GM21825 (cell line): ENCODE data around the gene CDC42BPG.
A peak's percentile ranks its signal among the peaks of the same experiment; 100 is the strongest.

ENCODE experiments used
- ATAC-seq: cut with Tn5 transposase; IDR thresholded peaks from one replicate; pipeline ENCODE4 v1.9.1; 2021; ENCODE audit warnings: mild to moderate bottlenecking, moderate library complexity; ENCODE audit not compliant: unreplicated experiment

Gene CDC42BPG

GRCh38 chr11:64790205-64791095, 54.0 kb downstream of the CDC42BPG start:
- no peak for ATAC-seq

DNA sequence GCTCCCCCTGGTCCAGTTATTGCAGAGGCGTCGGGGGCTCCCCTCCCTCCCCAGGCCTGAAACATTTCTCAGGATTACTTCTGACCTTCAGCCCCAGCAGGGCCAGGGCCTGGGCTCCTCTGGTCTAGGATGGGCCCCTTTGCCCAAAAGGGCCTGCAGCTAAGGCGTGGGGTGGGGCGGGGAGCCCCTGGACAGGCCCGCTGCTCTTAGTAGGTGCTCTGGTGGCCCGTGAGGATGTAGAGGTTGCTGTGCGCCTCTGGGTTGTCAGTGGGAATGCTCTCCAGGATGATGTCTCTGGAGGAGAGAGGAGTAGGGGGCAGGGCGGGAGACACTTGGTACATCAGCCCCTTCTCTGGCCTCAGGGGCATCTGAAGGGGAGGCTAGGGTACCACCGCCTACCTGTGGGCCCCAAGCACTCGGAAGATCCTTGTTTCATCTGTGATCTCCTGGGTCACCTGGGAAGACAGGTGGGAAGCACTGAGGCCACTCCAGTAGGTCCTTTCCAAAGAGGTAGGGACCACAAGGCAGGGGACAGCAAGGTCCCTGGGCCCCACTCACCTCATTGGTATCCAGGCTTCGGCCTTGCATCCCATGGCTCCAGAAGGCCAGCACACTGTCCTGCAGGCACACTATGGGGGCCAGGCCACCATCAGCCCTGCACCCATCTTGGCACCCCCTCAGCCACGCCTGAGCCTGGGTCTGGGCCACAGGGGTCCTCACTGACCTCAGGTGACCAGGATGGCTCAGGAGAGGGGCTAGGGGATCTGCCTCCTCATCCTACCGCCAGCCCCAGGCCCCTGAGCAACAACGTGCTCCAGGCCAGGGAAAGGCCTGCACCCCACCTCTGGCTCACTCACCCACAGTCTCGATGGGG, 54.9 kb downstream of the CDC42BPG start:
- ATAC-seq = no peak

- ATAC-seq = no peak
Observed at GRCh38 chr11:64788321-64789215, 55.9 kb downstream of the CDC42BPG start.

GRCh38 chr11:64787526-64788320, 56.7 kb downstream of the CDC42BPG start:
- ATAC-seq = no peak

- no peak for ATAC-seq
Observed at GRCh38 chr11:64786308-64786707, 58.1 kb downstream of the CDC42BPG start.

- ATAC-seq = no peak
Observed at GRCh38 chr11:64784813-64785581, 59.5 kb downstream of the CDC42BPG start.

- ATAC-seq = peak; percentile 75
Observed at GRCh38 chr11:64778473-64779298, 65.8 kb downstream of the CDC42BPG start, which contains the start of gene SF1. SF1 (minus strand) TSS chr11:64778542; CDS start chr11:64778392, 150 bp downstream.

DNA sequence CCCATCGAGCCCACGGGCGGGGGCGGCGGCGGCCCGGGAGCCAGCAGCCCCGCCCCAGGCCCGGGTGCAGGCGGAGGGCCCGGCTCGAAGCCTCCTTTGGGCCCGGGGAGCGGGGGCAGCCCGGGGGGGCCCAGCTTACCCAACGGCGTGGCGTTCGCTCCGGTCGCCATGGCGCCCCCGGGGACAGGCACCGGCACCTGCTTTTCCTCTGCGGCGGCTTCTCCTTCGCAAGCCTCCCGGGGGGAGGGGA, 66.3 kb downstream of the CDC42BPG start:
- no peak for ATAC-seq

- peak; percentile 21 for ATAC-seq
Observed at GRCh38 chr11:64777449-64778222, 66.8 kb downstream of the CDC42BPG start.

- no peak for ATAC-seq
Observed at GRCh38 chr11:64776875-64777274, 67.6 kb downstream of the CDC42BPG start.

GRCh38 chr11:64776425-64776824, 68.0 kb downstream of the CDC42BPG start:
- ATAC-seq = no peak

DNA sequence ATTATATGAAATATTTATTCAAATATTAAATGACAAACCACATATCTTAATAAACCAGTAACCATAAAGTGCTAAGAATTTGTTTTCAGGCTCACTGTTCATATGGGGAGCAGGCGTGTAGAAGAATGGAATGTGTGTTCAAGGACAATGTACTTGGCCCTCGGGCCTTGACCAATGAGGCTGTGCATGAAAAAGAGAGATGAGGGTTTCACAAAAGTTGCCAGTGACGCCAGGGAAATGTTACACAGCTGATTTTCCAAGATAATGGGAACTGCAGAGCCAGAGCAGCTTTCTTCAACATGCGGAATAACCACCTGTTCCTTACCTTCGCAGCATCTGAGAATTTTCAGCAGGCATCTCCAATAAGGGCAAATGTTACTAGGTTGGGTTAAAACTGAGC, 70.3 kb downstream of the CDC42BPG start:
- ATAC-seq = no peak
